Stimulated activated CD8-positive, alpha-beta memory T cell treated with anti-CD3 and anti-CD28 coated beads, Interleukin-7, amount 100 ng/mL, for 1 hour (primary cell): ENCODE data around the gene FBLN1.
"Not testable (repeated sequence)": the region's sequence is repeated elsewhere in the genome, so short reads cannot be mapped to it uniquely, and the experiment has no call there.

Source experiments
- DNase-seq, 2 donors: peaks; one replicate each; pipeline ENCODE4 v3.0.0-alpha.2; 2020; ENCODE audit warnings: low read depth in 2 of 2

Gene FBLN1, protein sequence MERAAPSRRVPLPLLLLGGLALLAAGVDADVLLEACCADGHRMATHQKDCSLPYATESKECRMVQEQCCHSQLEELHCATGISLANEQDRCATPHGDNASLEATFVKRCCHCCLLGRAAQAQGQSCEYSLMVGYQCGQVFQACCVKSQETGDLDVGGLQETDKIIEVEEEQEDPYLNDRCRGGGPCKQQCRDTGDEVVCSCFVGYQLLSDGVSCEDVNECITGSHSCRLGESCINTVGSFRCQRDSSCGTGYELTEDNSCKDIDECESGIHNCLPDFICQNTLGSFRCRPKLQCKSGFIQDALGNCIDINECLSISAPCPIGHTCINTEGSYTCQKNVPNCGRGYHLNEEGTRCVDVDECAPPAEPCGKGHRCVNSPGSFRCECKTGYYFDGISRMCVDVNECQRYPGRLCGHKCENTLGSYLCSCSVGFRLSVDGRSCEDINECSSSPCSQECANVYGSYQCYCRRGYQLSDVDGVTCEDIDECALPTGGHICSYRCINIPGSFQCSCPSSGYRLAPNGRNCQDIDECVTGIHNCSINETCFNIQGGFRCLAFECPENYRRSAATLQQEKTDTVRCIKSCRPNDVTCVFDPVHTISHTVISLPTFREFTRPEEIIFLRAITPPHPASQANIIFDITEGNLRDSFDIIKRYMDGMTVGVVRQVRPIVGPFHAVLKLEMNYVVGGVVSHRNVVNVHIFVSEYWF

DNA sequence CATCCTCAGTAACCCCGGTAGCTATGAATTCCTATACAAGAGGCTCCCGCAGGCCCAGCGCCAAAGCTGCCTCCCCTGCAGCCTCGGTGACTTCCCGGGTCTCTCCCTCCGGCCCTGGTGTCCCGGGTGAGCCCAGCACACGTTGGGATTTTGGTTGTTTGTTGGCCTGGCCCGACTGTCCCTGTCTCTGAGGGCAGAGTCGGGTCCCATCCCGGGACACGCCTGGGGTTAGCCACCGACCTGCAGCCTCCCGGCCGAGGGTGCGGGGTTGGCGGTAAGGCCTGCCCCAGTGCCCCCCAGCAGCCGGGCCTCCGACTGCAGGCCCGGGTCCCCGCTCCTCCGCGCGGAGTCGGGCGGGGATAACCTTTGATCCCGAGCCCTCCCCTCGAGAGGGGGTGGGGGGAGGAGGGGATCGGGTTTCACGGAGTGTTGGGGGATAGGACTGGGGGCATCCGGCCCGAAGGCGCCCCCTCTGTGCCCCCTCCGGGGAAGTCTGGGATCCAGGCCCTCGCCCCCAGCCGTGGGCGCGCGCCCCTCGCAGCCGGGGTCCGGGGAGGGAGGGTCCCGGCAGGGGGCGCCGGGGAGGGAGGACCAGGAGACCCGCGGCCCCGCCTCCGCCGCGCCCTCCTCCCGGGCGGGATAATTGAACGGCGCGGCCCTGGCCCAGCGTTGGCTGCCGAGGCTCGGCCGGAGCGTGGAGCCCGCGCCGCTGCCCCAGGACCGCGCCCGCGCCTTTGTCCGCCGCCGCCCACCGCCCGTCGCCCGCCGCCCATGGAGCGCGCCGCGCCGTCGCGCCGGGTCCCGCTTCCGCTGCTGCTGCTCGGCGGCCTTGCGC lies at the start of gene FBLN1:
Gene FBLN1, plus strand, starts transcription at position 669 of the 835 bp plus-strand sequence. Its CDS starts 103 bp downstream, at position 772.
- DNase-seq, result no peak

DNA sequence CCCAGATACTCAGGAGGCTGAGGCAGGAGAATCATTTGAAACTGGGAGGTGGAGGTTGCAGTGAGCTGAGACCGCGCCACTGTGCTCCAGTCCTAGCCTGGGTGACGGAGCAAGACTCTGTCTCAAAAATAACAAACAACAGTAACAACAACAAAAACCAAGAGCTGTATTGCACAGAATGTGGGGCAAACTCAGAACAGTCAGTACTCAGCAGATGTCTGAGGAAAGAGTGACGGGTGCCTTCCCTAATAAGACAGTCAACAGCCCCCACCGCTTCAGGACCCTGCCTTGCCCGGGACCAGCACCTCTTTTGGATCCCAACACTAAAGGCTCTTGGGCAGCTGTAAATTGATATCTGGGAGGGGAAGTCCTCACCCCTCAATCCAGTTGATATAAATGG lies 48.9 kb upstream of the FBLN1 start:
- no peak for DNase-seq

DNA sequence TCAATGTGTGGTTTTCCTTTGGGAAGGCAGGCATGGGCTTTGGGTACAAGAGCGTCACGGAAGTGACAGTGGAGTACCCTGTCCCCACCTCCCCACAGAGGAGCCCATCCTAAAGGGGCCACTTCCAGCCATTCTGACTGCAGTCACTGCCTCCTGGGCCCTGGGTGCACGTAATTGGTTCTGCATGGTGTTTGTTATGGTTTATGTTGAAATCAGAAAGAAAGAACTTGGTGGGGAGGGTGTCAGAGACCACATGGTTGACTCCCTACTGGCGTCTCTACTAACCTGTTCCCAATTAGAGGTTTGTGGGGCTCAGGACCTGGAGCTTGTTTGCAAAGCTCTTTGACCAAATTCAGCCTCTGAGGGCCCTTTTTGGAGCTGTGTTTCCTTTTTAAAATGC lies 48.4 kb upstream of the FBLN1 start:
- DNase-seq, result no peak

DNA sequence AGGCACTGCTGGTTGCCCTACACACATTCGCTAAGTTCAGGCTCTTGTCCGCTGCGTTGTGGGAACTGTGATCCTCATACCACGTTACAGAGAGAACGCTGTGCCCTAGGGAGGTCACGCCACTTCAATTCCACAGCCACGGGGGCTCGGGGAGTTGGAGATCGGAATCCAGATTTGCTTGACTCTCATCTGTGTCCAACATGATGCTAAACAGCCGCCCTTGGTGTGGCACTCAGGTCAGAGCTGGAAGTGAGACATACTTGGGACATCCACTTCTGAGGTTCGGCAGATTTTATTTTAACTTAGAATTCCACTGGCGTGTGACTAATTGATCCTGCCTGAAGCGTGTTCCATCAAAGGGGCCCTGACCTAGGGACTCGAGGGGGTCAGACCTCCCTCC lies 47.5 kb upstream of the FBLN1 start:
- no peak for DNase-seq

DNA sequence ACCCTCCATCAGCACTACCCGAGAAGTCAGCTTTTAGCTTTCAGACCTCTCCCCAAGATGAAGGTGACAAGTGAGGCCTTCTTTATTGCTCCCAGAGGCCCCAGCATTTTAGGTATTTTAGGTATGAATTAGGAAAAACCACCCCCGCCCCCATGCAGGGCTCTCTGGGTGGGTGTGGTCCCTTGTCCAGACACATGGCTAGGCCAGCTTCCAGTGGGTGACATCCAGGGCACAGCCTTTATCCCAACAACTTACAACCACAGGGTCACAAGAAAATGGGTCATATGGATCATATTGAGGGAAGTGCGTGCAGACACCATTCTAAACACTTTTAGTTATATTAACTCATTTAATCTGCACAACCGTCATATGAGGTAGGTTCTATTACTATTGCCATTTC lies 47.1 kb upstream of the FBLN1 start:
- DNase-seq, result no peak

DNA sequence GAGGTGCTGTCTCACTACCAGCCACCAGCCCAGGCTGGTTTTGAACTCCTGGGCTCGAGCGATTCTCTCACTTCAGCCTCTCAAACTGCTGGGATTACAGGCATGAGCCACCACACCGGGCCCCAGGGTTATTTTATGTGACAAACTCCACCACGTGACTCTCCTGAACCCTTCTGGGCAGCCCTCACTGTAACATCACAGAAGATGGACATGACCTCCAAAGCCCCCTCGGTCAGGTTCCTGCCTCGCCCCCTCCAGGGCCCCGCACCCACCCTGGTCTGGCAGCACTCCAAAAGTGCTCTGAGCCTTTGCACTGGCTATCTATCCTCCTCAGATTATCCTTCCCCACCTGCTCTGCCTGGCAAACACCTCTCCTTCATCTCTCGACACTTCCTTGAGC lies 45.9 kb upstream of the FBLN1 start:
- DNase-seq, result no peak

DNA sequence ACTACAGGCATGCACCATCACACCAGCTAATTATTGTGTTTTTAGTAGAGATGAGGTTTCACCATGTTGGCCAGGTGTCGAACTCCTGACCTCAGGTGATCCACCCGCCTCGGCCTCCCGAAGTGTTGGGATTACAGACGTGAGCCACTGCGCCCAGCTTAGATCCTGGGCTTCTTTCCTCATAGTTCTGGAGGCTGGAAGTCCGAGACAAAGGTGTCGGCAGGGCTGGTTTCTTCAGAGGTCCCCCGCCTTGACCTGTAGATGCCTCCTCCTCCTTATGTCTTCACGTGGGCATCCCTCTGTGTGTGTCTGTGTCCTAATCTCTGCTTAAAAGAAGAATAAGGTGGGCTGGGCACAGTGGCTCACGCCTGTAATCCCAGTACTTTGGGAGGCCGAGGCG lies 44.2 kb upstream of the FBLN1 start:
- DNase-seq, result no peak

DNA sequence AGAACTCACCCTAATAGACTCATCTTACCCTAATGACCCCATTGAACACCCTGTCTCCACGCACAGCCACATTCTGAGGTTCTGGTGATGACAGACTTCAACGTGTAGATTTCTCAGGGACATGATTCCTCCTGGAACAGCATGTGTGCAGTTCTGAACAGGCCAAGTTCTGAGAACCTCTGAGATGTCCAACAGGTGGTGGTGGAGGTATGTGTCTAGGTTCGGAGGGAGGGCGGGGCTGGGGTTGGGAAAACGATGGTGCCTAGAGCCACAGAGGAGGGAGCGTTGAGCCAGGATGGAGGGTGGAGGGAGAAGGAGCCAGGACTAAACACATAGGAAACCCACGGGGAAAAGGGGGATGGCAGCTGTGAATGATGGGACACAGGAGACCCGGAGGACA lies 43.4 kb upstream of the FBLN1 start:
- DNase-seq, result no peak

DNA sequence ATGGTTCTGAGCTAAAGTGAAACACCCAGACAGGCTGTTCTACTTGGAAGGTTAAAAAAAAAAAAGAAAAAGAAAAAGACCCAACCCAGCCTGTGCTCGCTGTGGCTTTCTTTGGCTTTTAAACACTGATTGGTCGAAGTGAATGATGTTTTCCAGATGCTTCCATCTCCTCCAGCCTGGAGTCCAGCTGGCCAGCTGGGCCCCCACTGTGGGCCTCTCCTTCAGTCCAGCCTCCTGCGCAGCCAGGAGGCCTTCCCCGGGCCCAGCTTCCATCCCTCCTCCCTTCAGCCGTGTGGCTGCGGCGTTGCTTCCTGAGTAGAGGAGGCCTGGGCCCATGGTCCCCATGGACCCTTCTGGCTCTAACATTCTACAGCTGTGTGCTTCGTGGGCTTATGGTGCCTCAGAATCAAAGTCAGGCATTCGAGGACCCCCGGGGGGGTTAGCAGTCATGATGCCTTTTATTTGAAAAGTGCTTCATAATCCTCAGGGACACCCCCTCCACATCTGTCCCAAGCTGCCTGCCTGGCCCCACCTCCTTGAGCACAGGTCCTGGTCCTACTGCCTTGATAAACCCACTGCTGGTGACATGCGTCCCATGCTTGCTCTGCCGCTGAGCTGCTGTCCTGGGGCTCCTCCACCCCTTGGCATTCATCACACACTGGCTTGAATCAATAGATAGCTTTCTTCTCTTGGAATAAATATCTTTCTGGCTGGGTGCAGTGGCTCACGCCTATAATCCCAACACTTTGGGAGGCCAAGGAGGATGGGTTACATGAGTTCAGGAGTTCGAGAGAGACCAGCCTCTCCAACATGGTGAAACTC lies 42.2 kb upstream of the FBLN1 start:
- no peak for DNase-seq

DNA sequence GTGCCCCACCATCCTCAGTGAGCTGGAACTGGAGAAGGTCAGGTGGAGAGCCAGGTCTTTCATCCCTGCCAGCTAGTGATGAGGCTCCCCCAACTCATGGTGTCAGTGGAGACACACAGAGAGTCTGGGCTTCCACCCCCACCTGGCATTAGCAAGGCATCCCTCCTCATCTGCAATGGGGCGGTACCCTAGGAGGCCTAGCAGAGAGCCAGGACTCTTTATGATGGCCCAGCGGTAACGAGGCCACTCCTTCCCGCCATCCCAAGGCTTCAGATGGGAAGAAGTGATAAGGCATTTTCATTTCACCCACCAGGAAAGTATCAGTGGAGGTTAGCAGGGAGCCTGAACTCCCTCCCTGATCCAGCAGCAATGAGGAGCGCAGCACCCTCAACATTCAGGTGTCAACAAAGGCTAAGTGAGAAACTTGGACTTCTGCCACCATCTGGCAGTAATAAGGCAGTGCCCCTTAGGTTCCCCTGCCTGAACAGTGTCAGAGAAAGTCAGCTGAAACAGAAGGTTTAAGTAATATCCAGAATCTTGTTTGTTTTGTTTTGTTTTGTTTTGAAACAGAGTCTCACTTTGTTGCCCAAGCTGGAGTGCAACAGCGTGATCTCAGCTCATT lies 40.5 kb upstream of the FBLN1 start:
- no peak for DNase-seq

DNA sequence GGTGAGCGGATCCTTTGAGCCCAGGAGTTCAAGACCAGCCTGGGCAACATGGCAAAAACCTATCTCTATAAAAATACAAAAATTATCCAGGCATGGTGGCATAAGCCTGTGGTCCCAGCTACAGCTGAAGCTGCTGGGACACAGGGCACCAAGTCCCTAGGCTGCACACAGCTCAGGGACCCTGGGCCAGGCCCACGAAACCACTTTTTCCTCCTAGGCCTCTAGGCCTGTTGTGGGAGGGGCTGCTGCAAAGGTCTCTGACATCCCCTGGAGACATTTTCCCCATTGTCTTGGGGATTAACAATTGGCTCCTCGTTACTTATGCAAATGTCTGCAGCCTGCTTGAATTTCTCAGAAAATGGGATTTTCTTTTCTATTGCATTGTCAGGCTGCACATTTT lies 39.0 kb upstream of the FBLN1 start:
- DNase-seq, result not testable (repeated sequence)

DNA sequence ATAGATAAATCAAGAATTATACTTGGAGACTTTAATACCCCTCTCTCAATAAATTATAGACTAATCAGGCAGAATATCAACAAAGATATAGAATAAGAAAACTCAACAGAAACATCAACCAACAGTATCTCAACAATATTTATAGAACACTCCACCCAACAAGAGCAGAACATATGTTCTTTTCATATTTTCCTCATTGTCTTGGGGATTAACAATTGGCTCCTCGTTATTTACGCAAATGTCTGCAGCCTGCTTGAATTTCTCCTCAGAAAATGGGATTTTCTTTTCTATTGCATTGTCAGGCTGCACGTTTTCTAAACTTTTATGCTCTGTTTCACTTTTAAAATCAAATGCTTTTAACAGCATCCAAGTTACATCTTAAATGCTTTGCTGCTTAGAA lies 37.0 kb upstream of the FBLN1 start:
- DNase-seq, result no peak

DNA sequence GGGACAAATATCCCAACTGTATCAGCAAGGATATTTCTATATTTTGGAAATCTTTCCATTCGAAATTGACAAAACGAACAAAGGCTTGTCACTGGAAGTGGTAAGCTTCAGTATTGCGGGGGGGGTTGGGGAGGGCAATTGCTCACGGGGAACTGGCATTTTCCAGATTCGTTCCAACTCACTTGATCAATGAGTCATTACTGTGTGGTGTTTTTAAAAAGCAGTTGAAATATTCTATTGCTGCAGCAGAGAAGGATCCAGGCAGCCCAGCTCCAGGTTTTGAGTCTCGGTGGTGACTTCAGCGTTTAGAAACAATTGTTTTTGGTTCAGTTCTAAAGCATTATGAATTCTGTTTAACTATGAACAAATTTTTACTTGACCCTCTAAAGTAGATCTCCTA lies 33.8 kb upstream of the FBLN1 start:
- DNase-seq, result no peak

DNA sequence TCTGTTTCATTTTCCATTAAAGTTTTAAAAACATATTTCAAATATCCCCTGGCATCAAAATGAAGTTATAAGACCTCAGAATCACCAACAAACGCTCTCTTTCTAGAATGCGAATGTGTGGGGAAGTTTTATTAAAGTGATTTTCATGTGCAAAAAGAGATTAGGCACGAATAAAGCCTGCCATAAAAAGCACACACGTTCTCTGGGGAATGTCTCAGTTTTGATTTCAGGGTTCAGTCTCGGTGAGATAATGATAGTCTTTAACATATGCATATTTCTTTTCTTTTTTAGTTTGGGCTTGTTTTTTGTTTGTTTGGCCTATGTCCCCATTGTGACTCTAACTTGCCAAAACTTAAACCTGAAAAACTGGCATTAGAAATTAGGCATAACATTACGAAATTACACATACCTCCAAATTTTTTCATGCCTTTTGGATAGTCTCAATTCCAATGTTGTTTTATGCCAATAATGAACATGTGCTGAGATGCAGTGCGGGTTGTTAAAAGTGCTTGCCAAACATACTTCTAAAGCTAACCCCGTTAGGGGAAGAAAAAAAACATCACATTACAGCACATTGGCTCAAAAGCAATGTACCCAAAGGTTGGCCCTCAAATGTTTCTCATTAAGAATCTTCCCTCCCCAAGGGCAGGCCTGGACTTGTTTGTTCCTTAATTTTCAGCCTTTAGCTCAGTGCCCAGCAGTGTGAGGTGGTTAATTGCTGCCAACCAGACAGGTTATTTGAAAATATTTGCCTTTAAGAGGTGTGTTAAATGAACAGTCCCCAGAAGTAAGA lies 33.2 kb upstream of the FBLN1 start:
- no peak for DNase-seq

DNA sequence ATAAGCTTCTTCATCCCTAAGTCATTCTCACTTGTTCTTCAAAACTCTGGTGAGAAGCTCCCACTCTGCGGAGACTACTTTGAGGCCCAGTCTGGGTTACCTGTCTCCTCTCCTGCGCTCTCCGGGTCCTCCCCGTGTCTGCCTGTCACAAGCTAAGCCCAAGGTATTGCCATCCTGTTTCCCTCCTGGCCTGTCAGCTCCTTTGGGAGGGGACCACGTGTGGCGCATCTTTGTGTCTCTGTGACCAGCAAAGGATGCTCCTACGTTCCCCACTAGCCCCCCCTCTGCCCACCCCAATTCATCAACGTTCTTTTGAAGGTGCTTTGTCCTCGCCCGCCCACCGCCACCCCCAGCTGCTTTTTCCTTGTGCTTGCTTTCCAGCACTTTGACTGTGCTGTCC lies 31.8 kb upstream of the FBLN1 start:
- DNase-seq, result no peak

DNA sequence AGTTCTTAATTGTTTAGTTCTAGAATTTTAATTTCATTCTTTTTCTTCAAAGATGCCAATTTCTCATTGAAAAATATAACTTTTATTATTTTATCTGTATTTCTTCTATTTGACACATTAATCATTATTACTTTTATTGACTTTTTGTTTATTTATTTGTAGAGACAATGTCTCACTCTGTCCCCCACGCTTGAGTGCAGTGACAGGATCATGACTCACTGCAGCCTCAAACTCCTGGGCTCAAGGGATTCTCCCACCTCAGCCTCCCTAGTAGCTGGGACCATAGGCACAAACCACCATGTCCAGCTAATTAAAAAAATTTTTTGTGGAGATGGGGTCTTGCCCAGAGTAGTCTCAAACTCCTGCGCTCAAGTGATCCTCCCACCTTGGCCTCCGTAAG lies 30.3 kb upstream of the FBLN1 start:
- DNase-seq, result no peak

DNA sequence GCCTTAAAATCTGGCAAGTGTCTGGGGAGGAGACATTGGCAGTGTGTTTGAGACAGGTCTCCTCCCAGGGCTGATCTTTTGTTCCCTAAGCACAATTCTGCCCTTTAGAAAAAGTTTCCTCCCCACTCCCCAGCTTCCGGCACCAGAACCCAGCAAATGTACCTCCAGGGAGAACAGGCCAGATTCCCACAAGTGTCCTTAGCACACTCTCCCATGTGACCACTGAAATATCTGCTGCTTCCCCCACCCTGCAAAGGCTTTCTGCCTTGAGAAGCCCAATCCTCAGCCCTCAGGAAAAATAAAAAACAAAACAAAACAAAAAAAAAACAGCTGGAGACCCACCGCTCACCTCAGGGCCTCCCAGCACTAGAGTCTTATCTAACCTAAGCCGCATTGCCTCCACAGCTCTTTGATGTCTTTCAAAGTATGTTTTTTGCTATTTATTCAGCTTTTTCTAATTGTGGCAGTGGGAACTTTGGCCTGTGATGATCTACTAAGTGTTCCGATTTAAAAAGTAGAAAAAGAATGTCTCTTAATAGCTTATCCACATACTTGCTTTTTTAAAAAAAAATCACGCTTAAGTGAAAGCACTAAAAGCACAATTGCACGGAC lies 29.0 kb upstream of the FBLN1 start:
- DNase-seq, result no peak

DNA sequence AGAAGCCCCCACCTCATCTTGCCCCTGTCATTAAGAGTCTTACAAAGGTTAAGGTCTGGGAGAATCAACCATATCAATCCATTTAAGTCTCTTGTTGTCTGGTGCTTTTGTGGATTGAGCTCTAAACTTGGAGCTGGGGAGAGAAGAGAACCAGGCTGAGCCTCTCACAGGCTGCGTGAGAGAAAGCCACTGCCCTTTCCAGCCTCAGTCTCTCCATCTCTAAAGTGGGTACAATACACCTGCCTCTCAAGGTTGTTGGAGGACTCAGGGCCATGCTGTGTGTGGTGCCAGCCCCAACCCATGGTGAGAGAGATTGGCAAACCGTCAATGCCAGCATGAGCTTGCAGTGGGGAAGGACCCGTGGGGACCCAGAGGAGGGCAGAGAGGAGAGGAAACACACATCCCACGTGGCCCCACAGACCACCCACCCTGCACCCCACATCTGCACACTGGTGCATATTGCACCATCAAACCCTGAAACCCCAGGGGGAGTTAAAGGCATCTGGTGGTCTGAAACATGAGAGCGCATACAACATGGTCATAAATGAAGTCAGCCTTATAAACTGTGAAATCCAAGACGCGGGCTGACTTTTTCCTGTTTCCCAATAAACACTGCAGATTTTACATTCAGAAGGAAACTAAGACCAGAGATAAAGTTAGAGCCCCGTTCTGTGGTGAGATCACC lies 27.5 kb upstream of the FBLN1 start:
- no peak for DNase-seq

DNA sequence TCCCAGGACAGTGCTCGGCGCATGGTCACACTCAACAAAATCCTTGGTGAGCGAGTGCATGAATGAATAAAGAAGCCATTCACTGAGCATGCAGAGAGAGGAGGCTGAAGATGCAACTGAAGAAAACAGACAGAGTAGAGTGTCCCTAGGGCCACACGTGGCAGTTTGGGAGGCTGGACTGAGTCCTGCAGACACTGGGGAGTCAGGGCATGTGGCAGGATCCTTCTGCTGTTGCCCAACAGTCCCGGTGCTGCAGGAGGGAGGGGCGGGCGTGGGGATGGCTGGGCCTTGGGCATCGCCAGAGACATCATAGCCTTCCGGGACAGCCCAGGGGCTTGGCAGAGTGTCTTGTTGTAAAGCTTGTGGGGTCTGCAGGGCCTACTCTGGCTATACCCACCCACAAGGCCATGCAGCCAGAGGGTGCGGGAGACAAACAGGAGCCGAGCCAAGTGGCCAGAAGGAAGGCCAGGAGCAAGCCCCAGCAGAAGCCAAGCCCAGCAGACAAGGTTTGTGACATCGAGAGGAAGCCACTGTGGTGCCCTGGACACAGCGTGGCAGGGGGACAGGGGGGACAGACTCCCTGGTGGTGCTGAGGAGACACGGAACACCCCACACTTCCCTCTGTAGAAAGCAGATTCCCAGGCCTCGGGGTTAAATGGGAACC lies 26.7 kb upstream of the FBLN1 start:
- no peak for DNase-seq
